GM21367 (cell line): ENCODE results near the gene R3HCC1L.

Source experiments
- ATAC-seq: cut with Tn5 transposase; IDR thresholded peaks from one replicate; pipeline ENCODE4 v1.9.1; 2021; ENCODE audit not compliant: unreplicated experiment

Gene R3HCC1L

DNA sequence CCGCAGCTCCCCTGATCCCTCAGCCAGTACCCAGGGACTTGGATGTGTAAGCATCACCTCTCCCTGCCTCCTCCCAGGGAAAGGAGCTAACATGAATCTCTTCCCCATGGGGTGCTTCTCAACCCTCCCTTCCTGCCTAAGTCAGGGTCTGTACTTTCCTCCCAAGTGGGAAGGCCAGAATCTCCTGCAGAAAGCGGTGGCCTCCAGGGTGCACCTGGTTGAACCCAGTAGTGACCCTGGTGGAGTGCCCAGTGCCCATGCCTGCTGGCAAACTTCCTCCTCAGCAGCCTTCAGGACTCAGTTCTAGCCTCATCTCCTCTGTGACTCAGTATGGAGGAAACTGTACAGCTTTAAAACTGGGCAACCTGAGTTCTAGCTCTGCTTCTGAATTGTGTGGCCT is 136.3 kb downstream of the R3HCC1L start:
- ATAC-seq: no peak

- no peak for ATAC-seq
These were observed 137.8 kb downstream of the R3HCC1L start for GRCh38 chr10:98272245-98272644.

- ATAC-seq: no peak
These were observed 138.2 kb downstream of the R3HCC1L start for GRCh38 chr10:98272656-98273055.

DNA sequence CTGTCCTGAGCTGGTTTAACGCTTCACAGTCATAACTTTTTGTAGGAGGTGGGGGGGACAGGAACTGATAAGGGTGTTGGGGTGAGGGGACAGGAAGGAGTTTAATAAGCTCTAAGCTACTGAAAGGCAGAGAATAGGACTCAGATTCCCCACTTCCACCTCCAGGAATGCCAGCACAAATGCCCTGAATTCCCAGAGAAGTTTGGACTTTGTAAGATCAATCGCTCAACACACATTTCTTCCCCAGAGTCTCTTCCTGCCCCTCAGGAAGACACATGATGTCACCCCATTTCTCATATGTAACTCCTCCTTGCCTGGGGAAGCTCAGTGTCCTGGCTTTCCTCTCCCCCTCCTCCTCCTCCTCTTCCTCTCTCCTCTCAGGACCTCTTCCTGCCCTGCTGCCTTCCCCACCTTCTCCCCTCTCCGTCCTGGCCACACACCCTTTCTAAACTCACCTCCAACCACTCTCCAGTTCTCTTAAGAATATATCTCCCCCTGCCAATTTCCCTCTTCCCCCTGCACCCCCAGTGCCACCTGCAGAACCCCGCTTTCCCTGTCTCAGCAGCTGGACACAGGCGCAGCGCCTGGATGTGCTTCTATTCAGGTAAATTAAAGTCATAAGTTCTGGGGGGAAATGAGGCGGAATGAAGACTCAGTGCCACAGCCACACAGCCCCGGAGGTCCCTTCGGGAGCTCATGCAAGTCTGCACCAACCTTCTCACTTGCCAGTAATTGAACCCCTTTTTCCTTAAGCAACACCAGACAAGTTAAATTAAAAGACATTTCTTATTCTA is 138.8 kb downstream of the R3HCC1L start:
- ATAC-seq: no peak

GRCh38 chr10:98274562-98274961 is 140.1 kb downstream of the R3HCC1L start:
- no peak for ATAC-seq

DNA sequence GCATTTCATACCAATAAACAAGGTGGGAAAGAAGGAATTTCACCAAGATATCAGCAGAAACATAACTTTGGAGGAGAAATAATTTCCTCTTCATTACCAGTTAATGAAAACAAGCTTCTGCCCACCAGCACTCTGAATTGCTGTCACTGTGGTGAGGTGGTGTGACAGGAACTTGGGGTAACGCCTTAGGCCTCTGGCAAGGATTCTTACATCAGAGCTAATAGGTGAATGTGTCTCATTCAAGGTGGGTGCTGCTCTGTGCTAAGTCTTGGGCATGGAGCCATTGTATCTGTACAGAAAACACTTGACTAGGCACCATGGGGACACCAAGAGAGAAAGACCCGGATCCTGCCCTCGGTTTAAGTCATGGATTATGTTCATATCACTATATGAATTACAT is 141.9 kb downstream of the R3HCC1L start:
- ATAC-seq: no peak

DNA sequence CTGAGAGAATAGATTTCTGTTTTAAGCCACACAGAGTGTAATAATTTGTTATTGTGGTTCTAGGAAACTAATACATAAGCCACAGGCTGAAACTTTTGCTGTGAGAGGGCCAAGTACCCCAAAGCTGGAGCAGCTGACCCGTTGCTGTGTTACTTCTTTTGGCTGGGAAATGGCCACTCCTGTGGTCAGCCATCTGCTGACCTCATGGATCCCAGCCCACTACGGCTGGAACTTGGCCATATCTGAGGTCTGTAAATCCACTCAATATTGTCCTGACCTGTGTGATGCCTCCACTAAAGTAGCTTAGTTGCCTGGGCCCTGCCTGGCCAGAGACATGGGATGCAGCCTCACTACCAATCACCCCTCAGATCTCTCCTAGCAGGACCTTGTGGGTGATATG is 151.0 kb downstream of the R3HCC1L start:
- ATAC-seq: no peak

DNA sequence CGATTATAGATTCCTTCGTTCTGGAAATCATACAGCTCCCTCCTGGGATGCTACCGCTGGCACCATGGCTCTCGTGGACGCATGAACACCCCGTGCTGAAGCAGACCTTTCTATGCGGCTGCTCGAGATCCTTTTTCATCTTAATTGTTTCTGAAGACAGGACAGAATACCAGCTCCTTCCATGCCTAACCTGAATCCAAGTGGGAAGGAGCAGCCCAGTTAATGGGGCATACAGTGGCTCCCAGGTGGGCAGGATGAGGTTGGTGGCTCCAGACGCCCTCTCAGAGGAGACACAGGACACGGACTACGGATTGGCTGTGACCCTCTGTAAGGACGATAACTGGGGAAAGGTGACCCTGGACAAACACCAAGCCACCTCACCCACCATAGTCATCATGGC is 152.0 kb downstream of the R3HCC1L start:
- no peak for ATAC-seq

GRCh38 chr10:98287321-98287720 is 152.9 kb downstream of the R3HCC1L start:
- ATAC-seq: no peak

DNA sequence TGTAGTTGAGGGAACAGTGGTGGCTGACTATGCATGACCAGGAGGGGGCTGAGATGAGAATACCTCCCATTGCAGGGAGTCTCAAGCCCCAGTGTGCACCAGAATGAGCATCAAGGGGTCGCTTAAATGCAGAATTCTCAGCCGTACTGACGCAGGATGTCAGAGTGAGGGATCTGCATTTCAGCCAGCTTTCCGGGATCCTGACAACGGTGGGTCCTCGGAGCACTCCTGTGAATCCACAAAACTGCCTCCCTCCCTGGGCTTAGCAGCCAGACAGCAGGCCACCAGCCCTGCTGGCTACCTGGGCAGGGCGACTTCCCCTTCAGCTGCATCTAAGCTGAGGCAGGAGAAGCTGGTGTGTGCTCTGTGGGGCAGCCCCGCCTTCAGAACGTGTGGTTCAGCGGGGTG is 155.3 kb downstream of the R3HCC1L start:
- ATAC-seq: no peak

DNA sequence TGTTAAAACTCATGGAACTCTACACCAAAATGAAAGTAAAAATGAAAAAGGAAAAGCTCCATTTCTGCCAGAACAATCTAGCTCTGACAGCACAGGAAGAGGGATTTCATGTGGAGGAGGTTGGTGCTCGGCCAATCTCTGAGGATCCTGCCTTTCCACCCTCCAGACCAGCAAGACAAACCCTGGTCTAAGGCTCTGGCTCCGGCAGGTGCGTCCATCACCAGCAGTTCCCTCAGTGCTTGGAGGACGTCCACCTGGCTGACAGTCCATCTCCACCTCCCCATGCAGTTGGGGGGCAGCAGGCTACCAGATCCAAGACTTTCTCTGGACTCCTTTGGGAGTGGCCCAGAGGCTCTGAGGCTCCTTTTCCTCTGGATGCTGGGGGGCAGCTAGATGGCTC is 158.5 kb downstream of the R3HCC1L start:
- ATAC-seq: no peak

DNA sequence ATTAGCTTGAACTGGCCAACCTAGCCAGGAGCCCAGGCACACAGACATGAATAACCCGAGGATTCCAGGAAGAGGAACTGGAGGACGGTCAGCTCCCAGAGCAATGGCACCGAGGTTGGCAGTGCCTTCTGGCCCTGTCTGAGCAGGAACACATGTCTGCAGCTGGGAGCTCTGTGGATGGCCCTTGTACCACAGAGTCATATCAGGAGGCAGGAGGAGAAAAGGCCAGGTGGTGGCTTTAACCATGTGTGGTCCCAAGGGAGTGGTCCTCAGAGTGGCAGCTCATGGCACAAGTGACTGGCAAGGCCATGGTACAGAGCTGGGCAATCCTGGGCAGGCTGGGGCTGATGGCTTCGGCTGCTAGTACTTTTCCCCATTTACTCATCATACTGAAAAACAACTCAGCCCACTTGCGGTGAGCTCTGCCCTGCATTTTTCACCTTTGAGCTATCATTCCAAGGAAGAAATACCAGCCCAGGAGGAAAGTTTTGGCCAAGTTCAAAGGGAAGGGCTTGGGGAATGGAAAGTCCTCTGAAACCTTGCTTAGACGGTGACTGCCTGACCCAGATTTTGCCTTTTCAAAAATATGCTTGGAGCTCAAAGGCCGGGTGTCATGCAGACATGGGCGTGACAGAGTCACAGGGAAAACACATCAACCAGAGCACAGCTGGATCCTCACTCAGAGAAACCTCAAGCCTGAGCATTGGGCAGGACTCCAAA is 159.3 kb downstream of the R3HCC1L start:
- ATAC-seq: no peak

- ATAC-seq: no peak
These were observed 159.8 kb downstream of the R3HCC1L start for GRCh38 chr10:98294270-98294627.
